Left ventricle myocardium superior (tissue), 1 donor: ENCODE data around the gene RNF141. TPM values are rescaled to one million over a fixed set of nuclear protein-coding genes. Genes with fewer than 3 reads are reported as not detected.

Experiments
- ATAC-seq: fragments of 200-7000 bp; cut with Tn5 transposase; one replicate; pipeline ENCODE4 v1.9.1; 2020; ENCODE audit warnings: mild to moderate bottlenecking, moderate library complexity
- DNase-seq: peaks from one replicate; pipeline ENCODE4 v3.0.0-alpha.2; 2020
- intact Hi-C: fragments of 100-400 bp; cut with micrococcal nuclease; formaldehyde crosslinking; loops from one replicate; pipeline ENCODE4 v1.11.0; 2022
- total RNA-seq: library from RNA; stranded (reverse); fragmentation: NEBNext Ultra II Directional; extraction: Animal tissue kit (Norgen Biotek cat#: 25700); gene quantifications from one replicate; pipeline ENCODE4 v1.2.1, GENCODE V29; 2021
- donor health status: DM: no; HTN: yes; CAD: no; lungs with severe emphysema.

The RNF141 gene
- total RNA-seq, 1 donor from 2014 or later = 34.1 TPM

DNA sequence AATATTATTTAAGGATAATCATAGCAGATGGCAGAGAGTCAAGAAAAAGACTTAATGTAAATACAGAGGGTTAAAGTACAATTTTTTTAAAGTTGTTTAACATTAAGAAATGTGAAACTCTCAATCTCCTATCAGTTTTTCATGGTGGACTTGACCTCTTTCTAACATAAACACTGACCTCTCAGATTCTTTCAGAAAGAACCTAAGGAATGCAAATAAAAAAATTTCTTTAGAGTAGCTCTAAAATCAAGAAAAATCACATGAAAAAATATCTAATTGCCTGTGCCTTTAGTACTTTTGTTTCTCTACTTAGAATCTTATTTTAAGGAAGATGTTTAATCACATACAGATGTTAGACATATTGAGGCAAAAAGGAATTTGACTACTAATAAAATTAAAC is 12.9 kb downstream of the RNF141 start:
- intact Hi-C loops = no loop called here
- ATAC-seq = no peak

DNA sequence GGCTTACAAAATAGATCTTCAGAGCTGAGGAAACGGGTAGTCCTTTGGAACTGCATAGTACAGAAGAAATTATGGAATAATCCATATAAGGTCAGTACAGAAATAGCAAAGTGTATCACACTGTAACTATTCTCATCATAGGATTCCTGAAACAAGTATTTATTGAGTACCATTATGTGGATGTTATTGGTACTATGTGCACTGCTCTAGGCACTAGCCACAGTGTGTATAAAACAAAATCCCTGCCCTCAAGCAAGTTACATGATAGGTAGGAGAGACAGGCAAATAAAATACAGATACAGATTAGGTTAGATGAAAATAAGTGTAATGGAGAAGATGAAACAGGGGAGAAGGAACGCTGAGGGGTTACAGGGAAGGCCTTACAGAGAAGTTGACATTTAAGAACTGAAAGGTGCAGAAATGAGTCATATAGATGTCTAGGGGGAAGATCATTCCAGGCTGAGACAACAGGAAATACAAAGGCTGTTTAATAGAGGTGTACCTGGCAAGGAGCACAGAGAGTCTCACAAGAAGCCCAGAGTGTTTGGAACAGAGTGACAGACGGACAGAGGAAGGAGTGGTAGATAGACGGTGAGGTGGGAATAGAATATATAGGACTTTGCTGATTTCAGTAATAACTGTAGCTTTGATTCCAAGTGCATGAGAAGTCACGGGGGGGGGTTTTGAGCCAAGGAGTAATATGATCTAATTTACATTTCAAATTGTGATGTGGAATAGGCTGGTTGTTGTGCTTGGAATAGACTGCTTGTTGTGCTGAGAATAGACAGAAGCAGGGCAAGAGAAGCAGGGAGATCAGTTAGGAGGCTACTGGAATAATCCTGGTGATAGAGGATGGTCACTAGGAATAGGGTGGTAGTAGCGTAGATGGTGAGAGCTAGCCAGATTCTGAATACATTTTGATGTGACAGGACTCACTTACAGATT is 13.7 kb downstream of the RNF141 start:
- no peak for ATAC-seq
- intact Hi-C loops = no loop called here
- no peak for DNase-seq

More for the DNA sequence above, 12.9 kb downstream of the RNF141 start:
- no peak for DNase-seq

DNA sequence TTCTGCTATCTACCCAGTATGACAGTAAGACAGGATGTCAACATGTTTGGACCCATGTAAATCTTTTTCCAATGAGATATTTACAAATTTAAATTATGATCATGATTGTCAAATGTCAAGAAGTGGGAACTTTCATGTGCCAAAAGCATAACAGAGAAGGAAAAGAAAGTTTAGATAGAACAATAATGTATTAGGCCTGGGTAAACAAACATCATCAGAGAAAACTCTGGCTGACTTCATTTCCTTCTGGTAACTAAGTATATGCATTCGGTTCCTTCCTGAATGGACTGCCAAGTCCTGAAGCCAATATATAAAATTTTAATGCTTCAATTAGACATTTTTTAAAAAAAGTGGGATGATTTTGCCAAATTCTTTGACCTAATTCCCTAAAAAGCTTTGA is 16.5 kb downstream of the RNF141 start:
- no peak for ATAC-seq
- intact Hi-C loops = no loop called here
- no peak for DNase-seq

DNA sequence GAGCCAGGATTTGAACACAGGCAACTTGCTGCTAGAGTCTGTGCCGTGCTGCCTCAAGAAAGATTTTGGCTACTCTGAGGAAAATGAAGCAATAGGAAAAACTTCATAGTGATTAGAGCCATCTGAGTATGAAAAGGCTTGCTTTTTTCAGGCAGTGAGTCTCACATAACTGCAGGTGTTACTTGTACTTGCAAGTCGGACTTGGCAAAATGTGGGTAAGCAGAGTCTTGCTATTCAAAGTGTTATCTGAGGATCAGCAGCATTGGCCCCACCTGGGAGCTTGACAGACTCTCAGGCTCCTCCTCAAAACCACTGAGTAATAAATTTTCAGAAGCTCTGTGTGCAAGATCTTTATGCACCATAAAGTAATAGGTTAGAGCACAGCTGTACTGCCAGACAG is 18.1 kb downstream of the RNF141 start:
- ATAC-seq (no peak), DNase-seq (no peak)
- intact Hi-C loops = no loop called here

DNA sequence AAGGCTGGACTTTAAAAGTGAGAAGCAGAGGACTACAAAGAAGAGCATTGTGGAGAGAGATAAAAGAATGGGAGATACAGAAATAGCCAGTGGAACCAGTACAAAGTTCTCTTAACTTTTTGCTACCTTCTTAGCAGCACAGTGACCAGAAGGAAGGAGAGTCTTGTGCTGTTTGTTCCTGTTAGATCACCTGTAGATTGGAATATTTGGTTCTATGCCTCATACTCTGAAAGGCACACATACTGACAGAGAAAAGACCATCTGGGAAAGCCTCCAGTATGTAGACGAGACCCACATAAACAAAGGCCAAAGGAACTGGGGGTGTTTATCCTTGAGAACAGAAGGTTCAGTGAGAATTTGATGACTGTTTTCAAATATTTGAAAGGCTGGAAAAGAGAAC is 18.7 kb downstream of the RNF141 start:
- DNase-seq (no peak), ATAC-seq (no peak)
- intact Hi-C loops = no loop called here

DNA sequence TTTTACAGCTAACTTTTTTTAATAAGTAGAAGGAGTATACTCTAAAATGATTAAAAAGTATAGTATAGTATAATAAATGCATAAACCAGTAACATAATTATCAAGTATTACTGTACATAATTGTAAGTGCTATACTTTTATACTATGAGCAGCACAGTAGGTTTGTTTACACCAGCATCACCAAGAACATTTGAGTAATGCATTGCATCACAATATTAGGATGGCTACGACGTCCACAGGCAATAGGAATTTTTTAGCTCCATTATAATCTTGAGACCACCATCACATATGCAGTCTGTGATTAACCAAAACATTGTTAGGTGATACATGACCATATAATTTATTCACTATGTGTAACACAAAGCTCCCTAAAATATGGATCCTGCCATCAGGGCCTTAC is 20.4 kb downstream of the RNF141 start:
- DNase-seq = no peak
- intact Hi-C loops = no loop called here
- ATAC-seq = no peak

DNA sequence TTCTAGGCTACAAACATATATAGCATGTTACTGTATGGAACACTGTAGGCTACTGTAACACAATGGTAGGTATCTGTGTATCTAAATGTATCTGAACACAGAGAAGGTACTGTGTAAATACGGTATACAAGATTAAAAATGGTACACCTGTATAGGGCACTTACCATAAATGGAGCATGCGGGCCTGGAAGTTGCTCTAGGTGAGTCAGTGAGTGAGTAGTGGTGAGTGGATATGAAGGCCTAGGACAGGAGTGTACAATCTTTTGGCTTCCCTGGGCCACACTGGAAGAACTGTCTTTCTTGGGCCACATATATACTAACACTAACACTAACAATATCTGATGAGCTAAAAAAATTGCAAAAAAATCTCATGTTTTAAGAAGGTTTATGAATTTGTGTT is 21.4 kb downstream of the RNF141 start:
- intact Hi-C loops = loop anchor here (5.0 to 10.0 kb wide), 2 partner anchors 115 to 218 kb away; no protein-coding TSS in a partner anchor
- ATAC-seq = no peak
- DNase-seq = no peak

DNA sequence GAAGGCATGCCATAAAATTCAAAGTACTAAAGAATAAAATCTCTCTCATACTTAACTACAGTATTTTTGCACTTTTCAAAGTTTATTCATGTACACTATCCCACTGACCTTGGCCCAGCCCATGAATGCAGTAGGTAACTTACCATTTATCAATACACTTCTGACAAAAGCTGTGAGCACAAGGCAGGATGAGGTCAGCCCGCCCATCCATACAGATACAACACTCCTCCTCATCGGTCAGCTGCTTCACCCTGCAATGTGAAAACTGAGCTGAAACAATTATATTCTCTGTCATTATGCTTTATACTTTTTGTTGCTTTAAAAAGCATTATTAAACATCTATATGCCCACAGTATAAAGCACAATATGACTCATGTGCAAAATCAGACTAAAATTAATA is 22.1 kb downstream of the RNF141 start:
- ATAC-seq (no peak), DNase-seq (no peak)
- intact Hi-C loops = loop anchor here (5.0 to 10.0 kb wide), 2 partner anchors 114 to 218 kb away; no protein-coding TSS in a partner anchor

DNA sequence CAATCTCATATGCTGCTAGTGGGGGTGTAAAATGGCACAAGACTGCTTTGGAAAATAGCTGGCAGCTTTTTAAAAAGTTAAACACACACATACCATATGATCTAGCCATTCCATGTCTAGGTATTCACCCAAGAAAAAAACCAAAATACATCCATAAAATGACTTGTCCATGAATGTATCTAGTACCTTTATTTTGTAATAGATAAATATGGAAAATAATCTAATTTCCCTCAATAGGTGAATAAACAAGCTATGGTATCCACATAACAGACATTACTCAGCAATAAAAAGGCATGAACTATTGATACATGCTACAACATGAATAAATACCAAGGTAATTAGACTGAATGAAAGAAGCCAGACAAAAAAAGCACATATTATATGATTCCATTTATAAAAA is 22.9 kb downstream of the RNF141 start:
- DNase-seq = no peak
- intact Hi-C loops = loop anchor here (5.0 to 10.0 kb wide), 2 partner anchors 113 to 219 kb away; no protein-coding TSS in a partner anchor
- ATAC-seq = no peak

DNA sequence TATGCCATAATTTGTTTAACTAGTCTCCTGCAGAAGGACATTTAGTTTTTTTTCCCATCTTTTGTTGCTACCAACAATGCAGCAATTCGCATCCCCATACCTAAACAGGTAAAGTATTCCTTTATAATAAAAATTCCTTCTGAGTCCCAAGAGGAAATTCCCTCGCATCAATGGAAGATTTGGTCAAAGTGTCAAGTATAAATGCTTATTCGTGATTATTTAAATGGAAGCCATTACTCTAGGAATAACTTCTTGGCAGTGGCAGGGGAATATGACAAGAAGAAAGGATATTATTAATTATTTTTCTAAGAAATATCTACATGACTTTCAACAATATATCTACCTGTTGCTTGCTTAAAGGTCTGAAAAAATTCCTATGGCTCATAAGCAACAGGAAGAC is 25.6 kb downstream of the RNF141 start:
- intact Hi-C loops = loop anchor here (5.0 to 10.0 kb wide), 2 partner anchors 111 to 222 kb away; no protein-coding TSS in a partner anchor
- ATAC-seq (no peak), DNase-seq (no peak)

DNA sequence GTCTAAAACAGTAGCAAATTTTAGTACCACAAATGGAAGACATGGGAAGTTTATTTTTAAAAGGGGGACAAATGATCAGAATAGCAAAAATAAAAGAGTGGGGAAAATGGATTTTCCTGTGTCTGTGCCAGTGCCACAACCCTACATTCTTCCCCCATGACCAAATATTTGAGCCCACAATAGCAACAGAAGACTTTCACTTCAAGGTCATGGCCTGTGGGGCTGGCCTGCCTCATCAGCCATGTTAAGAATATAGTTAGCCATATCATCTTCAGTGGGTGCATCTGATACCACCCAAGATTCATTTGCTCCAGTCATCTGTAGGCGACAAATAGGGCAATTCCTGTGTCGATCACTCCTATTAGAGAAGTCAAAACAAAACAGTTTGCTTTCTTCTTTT is 26.3 kb downstream of the RNF141 start:
- peak; percentile 57 for ATAC-seq
- no peak for DNase-seq
- intact Hi-C loops = loop anchor here (5.0 to 10.0 kb wide), 2 partner anchors 110 to 223 kb away; no protein-coding TSS in a partner anchor

DNA sequence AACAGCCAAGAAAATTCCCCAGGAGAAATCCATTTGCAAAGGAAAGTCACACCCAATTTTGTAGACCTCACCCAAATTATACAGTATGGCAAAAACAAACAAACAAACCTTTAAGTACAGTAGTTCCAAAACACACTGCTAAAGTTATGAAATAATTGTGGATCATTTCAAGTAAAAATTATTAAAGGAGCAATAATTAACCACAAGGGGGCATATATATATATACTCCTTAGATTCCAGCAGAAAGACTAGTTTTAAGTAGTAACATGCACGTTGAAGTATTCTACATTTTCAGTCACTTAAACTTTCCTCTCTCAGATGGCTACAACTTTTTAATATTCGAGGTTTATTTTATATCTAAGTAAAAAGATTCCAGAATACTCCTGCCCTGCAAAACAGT is 26.8 kb downstream of the RNF141 start:
- intact Hi-C loops = loop anchor here (10.0 kb wide), 1 partner anchor 109 kb away; no protein-coding TSS in a partner anchor
- DNase-seq (no peak), ATAC-seq (no peak)

DNA sequence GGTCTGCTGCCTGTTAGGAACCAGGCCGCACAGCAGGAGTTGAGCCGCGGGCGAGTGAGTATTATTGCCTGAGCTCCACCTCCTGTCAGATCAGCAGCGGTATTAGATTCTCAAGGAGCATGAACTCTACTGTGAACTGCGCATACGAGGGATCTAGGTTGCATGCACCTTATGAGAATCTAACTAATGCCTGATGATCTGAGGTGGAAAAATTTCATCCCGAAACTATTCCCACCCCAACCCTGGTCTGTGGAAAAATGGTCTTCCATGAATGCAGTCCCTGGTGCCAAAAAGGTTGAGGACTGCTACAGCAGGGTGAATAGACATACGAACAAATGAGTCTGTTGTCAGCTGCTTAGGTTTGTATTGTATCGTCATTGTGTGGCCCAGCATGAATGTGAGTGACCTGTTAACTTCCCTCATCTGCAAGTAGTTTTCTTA is 29.8 kb downstream of the RNF141 start:
- intact Hi-C loops = loop anchor here (10.0 kb wide), 1 partner anchor 106 kb away; no protein-coding TSS in a partner anchor

DNA sequence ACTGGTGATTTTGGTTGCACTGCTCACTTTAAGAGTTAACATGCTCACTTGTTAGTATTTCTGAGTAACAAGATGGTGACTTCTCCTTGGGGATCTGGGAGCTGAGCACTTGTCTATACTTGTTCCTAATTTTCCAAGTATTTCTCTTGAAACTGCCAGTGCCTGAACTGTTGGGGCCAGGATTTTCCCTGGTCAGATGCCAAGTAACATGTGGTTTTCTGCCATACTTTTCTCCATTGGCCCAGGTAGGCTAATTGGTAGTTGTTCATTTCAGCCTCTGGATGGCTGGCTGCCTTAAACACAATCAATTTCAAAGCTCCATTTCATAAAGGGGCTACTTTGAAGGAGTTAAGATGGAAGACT is 35.0 kb downstream of the RNF141 start:
- no peak for ATAC-seq
- intact Hi-C loops = no loop called here

More for the DNA sequence above, 29.8 kb downstream of the RNF141 start:
- no peak for ATAC-seq
- no peak for DNase-seq

DNA sequence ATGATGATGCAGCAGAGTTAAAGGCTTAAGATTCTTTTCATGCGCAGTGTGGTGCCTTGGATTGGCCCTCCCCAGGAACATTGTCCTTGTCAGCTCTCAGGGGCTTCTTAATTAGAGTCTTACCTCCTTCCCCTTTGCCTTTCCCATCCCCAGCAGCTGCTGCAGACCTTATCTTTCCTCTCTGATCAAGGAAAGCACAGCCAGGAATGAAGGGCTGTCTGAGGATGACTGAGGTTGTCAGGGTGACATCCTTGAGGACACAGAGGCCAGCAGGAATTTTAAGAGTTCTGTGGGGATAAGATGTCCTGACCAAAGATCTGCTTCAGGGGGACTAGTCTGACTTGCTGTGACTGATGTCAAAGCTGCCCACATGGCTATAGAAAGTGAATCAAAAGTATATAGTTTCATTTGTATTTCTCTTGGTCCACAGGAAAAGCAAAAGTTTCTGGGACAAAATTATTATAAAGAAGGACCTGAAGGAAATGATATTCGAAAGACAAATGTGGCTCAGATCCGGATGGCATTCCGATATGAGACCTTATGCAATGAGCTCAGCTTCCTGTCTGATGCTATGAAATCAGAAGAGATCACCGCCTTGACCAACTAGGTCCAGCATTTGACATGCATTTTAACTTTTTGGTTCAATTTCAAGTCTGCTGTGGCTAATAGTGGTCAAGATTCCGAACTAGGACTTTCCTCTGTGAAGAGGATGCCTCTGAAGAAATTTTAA is 35.5 kb downstream of the RNF141 start:
- ATAC-seq = no peak
- DNase-seq = no peak
- intact Hi-C loops = no loop called here

More for the DNA sequence above, 35.0 kb downstream of the RNF141 start:
- DNase-seq = no peak

DNA sequence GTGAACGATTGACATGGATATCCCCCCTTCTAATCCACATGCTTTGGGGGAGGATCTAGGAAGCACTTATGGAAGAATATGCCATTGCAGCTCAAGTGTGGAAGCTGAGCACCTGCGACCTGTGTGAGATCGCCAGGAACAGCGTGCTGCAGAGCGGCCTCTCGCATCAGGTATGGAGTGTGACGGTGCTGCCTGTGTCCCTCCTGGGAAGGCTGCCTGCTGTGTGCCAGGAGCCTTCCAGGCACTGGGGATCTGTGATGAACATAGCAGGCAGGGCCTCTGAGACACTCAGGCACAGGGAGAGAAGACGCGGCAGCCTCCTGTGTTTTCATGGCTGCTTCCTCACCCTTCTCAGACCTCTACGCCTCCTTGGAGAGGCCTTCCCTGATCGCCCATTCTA is 36.5 kb downstream of the RNF141 start:
- DNase-seq (no peak), ATAC-seq (no peak)
- intact Hi-C loops = no loop called here

DNA sequence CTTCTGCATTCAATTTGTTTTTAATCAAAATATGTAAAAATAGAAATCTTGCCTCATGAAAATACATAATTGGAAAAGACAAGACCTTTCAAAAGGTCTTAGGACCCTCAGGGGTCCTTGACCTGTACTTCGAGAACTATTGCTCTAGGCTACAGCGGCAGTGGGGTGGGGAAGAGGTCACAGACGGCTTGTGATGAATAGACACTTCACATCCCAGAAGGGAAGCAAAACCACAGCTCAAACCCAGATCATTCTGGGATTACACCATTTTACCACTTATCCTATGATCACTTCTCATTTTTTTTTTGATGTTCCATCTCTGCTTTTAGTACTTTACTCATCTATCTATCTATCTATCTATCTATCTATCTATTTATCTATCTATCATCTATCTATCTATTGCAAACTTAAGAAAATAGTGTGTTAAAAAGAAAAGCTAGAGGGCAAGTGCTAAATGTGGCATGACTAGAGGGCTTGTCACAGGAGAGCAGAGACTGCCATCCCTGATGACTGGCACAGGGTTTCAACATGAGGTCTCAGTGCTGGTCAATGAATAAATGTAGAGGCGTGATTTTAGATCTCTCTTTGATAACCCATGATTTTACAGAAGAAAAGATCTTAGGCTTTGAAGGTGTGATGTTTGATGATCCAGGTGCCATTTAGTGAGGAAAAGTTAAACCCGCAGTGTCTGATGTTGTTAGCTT is 37.1 kb downstream of the RNF141 start:
- intact Hi-C loops = no loop called here
- peak; percentile 58 for ATAC-seq
- no peak for DNase-seq

DNA sequence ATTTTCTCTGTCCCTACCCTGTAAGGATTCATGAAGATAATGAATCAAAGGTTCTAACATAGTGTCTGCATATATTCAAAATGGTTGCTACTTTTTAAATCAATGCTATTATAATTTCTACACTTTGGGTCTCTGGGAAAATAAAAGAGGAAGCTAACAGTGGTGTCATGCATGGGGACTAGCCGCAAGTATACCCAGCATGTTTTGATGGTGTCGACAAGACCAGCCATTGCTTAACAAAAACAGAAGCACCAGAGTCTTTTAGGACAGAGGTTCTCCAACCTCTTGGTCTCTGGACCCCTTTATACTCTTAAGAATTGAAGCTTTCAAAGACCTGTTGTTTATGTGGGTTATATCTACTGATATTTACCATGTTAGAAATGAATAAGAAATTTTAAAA is 37.8 kb downstream of the RNF141 start:
- intact Hi-C loops = no loop called here
- DNase-seq (no peak), ATAC-seq (peak; percentile 63)

DNA sequence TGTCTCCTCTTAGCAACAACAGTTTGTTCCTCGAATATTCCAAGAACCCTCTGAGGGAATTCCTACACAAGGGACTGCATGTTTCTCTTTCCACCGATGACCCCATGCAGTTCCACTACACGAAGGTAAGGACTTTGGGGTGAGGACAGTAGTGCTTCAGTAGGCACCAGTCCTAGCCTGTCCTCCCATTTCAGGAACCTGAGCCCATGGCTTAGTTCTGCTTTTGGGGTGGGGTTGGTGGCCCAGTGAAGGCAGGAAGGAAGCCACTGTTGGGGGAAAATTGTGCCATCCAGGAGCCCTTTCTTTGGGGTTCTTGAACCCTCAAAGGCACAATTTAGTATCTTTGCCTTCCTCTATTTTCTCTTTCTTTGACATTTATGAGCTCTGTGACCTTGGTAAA is 38.2 kb downstream of the RNF141 start:
- intact Hi-C loops = no loop called here
- DNase-seq = no peak
- peak; percentile 64 for ATAC-seq
